Osteocyte (in vitro differentiated cells): Measurements from ENCODE around the gene S100A12. TPM values are rescaled to one million over a fixed set of nuclear protein-coding genes. Genes with fewer than 3 reads are reported as not detected.
A peak's percentile ranks its signal among the peaks of the same experiment; 100 is the strongest.

Experiments
- DNase-seq: peaks from one replicate; pipeline ENCODE4 v3.0.0; 2021; ENCODE audit warnings: mixed read lengths; ENCODE audit not compliant: unreplicated experiment; ENCODE audit errors: extremely low spot score
- H3K27ac Mint-ChIP-seq: one replicate; pipeline ENCODE4 v1.8.0; 2021; ENCODE audit warnings: mild to moderate bottlenecking, mixed read lengths; ENCODE audit not compliant: unreplicated experiment
- H3K27me3 Mint-ChIP-seq: one replicate; pipeline ENCODE4 v1.8.0; 2021; ENCODE audit warnings: mixed read lengths; ENCODE audit not compliant: unreplicated experiment
- H3K36me3 Mint-ChIP-seq: one replicate; pipeline ENCODE4 v1.8.0; 2021; ENCODE audit warnings: mixed read lengths; ENCODE audit not compliant: unreplicated experiment
- H3K4me1 Mint-ChIP-seq: one replicate; pipeline ENCODE4 v1.8.0; 2021; ENCODE audit warnings: mixed read lengths; ENCODE audit not compliant: unreplicated experiment
- H3K4me3 Mint-ChIP-seq: one replicate; pipeline ENCODE4 v1.8.0; 2021; ENCODE audit warnings: mild to moderate bottlenecking, moderate library complexity, mixed read lengths; ENCODE audit not compliant: unreplicated experiment
- H3K9me3 Mint-ChIP-seq: one replicate; pipeline ENCODE4 v1.8.0; 2021; ENCODE audit warnings: mixed read lengths; ENCODE audit not compliant: unreplicated experiment
- total RNA-seq: library from RNA; stranded (reverse); gene quantifications from 2 replicates; pipeline ENCODE4 v1.2.1, GENCODE V29; 2021
- TF ChIP-seq, protein P1 (sequence below): fragments of 200-600 bp; sonication (generic); IDR thresholded peaks from 2 replicates; pipeline ENCODE4 v1.5.0; 2021; ENCODE audit warnings: antibody characterized with exemption, mild to moderate bottlenecking, moderate library complexity

The S100A12 gene
- total RNA-seq, 1 donor from 2014 or later: not detected

DNA sequence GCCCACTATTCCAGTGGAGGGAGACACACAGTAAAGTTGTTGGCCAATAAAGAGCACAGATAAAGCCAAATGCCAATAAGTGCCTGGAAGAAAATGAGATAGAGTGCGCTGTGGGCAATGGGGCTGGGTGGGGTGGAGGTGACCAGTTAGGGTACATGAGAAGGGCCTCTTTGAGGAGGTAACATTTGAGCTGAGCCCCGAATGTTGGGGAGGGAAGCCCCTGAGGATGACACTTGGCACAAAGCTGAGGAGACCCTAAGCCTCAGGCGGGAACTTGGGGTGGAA lies 16.8 kb downstream of the S100A12 start:
- no peaks in the 10 kb centered on the region for H3K36me3 Mint-ChIP-seq
- no peaks in the 10 kb centered on the region for H3K9me3 Mint-ChIP-seq
- peak; percentile 57 for DNase-seq
- no peak overlapping the region for H3K27ac Mint-ChIP-seq
- TF ChIP-seq, protein P1, sequence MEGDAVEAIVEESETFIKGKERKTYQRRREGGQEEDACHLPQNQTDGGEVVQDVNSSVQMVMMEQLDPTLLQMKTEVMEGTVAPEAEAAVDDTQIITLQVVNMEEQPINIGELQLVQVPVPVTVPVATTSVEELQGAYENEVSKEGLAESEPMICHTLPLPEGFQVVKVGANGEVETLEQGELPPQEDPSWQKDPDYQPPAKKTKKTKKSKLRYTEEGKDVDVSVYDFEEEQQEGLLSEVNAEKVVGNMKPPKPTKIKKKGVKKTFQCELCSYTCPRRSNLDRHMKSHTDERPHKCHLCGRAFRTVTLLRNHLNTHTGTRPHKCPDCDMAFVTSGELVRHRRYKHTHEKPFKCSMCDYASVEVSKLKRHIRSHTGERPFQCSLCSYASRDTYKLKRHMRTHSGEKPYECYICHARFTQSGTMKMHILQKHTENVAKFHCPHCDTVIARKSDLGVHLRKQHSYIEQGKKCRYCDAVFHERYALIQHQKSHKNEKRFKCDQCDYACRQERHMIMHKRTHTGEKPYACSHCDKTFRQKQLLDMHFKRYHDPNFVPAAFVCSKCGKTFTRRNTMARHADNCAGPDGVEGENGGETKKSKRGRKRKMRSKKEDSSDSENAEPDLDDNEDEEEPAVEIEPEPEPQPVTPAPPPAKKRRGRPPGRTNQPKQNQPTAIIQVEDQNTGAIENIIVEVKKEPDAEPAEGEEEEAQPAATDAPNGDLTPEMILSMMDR: no peak
- no peaks in the 10 kb centered on the region for H3K4me1 Mint-ChIP-seq
- no peak overlapping the region for H3K4me3 Mint-ChIP-seq
- peaks cover 4% of the 10 kb centered on the region for H3K27me3 Mint-ChIP-seq

DNA sequence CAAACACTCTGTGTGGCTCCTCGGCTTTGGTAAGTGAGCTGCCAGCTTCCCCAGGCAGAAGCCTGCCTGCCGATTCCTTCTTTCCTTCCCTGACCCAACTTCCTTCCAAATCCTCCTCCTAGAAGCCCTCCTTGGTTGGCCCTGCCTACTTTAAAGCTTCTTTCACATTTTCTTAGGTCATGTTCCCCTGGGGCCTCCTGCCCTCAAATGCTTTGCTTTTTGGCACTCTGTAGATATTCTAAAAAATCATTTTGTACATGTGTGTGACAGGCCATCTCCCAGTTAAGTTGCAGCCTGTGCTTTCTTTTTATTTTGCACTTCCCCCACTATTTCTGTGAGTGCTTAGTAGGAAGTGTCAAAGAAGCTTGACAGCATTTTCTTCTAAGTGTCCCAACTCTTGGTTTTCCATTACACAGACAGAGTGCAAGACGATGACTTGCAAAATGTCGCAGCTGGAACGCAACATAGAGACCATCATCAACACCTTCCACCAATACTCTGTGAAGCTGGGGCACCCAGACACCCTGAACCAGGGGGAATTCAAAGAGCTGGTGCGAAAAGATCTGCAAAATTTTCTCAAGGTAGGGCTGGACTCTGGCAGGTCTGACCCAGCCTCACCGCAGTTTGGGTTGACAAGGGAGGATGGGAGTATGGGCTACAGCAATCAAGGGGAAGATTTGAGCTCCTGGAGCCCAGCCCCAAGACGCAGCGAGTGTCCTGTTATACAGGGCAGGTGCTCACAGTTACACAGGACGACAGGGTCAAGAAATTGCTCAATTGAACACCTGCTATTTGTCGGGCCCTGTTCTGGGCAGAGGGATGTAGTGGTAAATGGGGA lies 17.3 kb downstream of the S100A12 start, which contains the start of gene S100A9:
S100A9 (plus strand) TSS at position 2 of the 838 bp plus-strand sequence; CDS start at position 432, 430 bp downstream.
- Mint-ChIP-seq H3K27me3 (peaks cover 4% of the 10 kb centered on the region), H3K36me3 (no peaks in the 10 kb centered on the region), H3K9me3 (no peaks in the 10 kb centered on the region), H3K27ac (no peak within 1 kb of the TSS), H3K4me3 (no peak within 1 kb of the TSS), H3K4me1 (no peaks in the 10 kb centered on the region)
- peak; percentile 59 for DNase-seq
- TF ChIP-seq, protein P1: no peak

DNA sequence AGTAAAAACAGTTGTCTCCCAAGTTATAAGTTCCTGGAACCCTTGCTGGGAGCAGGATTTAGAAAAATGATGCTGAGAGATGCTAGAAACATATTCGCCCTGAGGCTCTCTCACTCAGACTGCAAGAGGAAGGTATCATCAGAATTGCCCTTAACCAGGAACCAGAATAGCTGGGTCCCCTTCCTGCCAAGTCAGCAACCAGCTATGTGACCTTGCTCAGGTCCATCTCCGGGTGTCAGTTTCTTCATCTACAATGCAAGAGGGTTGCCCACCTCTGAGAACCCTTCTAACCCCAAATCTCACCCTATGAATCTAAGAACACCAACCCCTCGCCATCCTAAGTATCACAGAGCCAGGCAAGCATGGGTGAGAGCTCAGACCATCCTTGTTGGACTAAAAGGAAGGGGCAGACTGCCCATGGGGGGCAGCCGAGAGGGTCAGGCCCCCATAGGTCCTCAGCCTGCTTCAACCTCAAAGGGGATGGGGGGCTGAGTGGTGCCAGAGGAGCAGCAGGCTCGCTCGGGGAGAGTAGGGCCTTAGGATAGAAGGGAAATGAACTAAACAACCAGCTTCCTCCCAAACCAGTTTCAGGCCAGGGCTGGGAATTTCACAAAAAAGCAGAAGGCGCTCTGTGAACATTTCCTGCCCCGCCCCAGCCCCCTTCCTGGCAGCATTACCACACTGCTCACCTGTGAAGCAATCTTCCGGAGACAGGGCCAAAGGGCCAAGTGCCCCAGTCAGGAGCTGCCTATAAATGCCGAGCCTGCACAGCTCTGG lies 18.2 kb downstream of the S100A12 start:
- Mint-ChIP-seq H3K9me3 (no peaks in the 10 kb centered on the region), H3K27ac (no peak overlapping the region)
- DNase-seq: peak; percentile 60

DNA sequence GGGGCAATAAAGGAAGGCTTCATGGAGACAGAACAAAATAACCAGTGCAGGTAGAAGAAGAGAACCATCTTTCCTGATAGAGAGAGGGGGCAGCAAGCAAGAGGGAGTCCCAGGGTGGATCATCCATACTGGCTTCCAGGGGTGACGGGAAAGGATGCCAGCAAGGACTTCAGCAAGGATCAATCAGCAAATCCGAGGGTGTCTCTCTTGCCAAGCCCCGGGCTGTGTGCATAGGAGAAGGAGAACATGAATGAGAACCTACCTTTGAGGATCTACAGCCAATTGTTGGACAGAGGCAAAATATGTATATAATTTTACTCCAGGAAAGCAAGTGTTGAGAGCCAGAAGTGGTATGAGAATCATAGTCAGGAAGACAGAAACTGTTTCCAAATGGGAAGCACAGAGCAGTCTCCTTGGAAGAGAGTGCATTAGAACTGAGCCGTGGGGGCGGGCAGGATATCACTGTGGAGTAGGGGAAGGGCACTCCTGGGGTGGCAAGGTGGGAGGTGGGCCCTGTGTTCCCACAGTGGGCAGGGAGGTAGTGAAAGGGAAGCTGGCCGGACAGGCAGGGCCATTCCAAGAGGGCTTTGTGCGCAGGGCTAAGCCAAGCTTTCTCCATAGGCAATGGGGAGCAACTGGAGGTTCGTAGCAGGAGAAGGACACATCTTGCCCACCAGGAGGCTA lies 18.9 kb downstream of the S100A12 start:
- H3K4me1 Mint-ChIP-seq: no peaks in the 10 kb centered on the region
- peak; percentile 82 for DNase-seq
- TF ChIP-seq, protein P1: no peak
- H3K27me3 Mint-ChIP-seq: peaks cover 6% of the 10 kb centered on the region
- H3K36me3 Mint-ChIP-seq: no peaks in the 10 kb centered on the region
- H3K4me3 Mint-ChIP-seq: no peak overlapping the region
- H3K9me3 Mint-ChIP-seq: no peaks in the 10 kb centered on the region
- H3K27ac Mint-ChIP-seq: no peak overlapping the region

More for the DNA sequence above, 18.2 kb downstream of the S100A12 start:
- TF ChIP-seq, protein P1: no peak
- peaks cover 6% of the 10 kb centered on the region for H3K27me3 Mint-ChIP-seq
- H3K36me3 Mint-ChIP-seq: no peaks in the 10 kb centered on the region
- H3K4me3 Mint-ChIP-seq: no peak overlapping the region
- H3K4me1 Mint-ChIP-seq: no peaks in the 10 kb centered on the region
